HG02763 (cell line): Measurements from ENCODE around the gene PHF3.

Experiments
- ATAC-seq: cut with Tn5 transposase; IDR thresholded peaks from one replicate; pipeline ENCODE4 v1.9.1; 2021; ENCODE audit warnings: mild to moderate bottlenecking, moderate library complexity; ENCODE audit not compliant: unreplicated experiment

Gene PHF3

DNA sequence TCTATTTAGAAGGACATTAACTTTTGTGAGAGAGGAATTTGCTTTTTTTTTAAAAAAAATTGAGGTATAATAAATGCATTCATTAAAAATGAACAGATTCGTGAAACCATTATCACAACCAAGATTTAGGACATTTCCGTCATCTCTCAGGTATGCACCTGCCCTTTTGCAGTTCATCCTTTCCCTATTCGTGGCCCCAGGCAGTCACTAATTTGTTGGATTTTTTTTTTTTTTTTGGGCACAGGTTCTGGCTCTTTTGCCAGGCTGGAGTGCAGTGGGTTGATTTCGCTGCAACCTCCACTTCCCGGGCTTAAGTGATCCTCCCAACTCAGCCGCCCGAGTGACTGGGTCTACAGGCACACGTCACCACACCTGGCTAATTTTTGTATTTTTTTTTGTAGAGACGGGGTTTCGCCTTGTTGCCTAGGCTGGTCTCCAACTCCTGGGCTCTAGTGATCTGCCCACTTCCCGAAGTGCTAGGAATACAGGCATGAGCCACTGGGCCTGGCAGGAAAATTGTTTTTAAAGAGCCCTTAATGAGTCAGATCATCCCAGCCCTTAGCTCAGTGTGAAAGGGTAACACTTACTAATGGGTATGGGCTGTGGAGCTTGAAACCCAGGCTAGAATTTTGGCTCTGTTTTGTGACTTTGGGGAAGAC is 9.2 kb downstream of the PHF3 start:
- no peak for ATAC-seq

DNA sequence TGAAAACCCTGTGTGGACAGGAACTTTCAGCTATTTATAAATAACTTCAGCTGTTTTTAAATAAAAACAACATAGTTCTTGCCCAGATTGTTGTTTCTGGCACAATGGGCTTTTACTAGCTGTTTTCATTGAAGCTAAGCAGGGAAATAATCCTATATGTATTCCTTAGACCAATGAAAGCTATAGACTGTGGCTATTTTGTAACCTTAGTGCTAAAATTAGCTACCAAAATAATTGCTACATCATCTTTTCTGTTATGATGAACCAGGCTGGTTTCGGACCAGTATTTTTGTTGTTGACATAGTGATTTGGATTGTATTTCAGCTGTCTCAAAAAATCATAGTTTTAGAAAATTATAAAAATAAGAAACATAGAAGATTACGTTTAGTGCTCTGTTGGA is 13.7 kb downstream of the PHF3 start:
- no peak for ATAC-seq

DNA sequence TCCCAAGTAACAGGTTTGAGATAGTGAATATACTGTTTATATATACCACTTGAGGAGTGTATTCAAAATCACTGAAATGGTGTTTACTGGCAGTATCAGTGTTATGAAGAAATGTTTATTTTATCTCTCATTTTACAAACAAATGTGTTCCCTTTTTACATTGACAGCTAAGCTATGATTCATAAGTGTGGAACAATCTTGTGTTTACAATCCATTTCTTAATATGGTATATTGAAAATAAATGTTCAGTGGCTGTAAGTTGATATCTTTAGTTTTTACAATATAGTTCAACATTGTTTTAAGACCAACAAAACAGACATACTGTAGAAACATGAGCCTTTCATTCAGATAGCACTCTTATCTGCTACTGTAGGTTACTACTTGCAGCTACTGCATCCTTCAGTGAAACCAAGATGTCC is 14.3 kb downstream of the PHF3 start:
- no peak for ATAC-seq

DNA sequence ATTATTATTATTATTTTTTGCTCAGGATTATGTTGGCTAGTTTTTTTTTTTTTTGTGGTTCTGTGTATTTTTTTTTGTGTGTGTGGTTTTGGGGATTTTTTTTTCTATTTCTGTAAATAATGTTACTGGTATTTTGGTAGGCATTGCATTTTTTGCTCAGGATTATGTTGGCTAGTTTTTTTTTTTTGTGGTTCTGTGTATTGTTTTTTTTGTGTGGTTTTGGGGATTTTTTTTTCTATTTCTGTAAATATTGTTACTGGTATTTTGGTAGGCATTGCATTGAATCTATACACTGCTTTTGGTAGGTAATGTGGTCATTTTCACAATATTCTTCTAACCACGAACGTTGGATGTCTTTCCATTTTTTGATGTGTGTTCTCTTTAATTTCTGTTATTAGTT is 17.4 kb downstream of the PHF3 start:
- ATAC-seq = no peak

DNA sequence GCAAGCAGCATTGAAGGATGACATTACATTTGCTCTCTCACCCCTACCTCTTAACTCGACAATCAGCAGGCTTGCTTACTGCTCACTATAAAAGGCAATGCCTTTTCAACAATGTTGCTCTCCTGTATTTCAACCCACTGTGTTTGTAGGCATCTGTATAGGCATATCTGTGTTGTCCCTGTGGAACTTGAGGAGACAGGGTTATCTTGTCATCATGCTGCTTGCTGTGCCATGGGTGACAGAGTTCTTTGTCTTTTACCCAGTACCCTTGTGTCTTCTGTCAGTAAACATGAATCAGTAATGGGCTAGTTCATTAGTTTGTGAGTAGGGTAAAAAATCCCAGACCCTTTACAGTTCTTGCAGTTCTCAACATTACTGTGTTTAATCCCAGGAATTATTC is 25.2 kb downstream of the PHF3 start:
- ATAC-seq = no peak

DNA sequence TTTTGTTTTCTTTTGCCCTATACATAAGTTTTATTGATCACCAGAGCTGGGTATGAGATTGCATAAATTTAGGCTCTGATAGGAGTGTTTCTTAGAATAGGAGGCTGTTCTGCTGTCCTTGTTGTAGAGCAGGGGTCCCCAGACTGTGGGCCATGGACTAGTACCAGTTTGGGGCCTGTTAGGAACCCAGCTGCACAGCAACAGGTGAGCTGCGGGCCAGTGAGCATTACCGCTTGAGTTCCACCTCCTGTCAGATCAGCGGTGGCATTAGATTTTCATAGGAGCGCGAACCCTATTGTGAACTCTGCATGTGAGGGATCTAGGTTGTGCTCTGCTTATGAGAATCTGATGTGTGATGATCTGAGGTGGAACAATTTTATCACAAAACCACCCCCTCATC is 26.2 kb downstream of the PHF3 start:
- no peak for ATAC-seq

DNA sequence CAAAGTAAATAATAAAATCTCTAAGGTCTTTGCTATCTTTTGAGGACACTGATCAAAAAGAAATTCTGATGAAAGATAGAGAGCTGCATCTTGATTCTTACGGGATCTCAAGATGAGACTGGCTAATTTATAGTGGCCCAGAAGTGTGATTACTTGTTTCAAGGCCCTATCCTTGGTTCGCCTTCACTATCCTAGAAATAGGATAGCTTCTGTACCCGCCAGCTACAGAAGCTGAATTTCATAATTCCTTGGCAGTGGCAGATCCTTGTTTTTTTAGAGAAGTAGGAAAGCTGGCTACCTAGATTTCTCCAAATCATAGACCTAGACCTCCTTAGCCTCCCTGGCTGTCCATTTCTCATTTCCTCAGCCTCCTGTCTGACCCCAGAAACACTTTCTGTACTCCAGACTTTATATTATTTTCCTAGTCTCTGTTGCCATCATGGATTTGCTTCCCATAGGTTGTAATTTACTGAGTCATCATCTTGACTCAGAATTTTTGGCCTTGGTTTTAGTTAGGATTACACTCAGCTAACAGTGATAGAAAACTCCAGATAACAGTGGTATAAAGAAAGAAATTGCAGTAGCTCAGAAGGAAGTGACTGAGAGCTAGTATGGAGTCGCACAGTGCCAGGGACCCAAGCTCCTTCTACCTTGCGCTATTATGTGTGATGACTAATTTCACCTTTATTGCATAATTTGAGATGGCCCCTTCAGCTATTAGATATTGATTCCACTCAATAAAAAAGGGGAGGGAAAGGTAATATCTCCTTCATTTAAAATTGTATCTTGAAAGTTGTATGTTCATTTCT is 27.7 kb downstream of the PHF3 start:
- ATAC-seq = no peak

DNA sequence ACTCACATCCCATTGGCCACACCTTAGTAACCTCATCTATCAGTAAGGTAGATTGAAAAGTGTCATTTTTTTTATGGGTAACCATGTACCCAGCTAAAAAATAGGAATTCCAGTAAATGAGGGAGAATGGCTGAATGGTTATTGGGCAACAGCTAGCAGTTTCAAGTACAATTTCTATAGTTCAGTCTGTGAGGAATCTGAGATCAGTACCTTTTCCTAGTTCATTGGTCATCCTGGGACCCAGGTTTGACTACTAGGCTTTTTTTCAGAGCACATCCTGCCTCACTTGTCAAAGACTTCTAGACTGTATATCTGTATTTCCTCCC is 28.3 kb downstream of the PHF3 start:
- ATAC-seq = no peak

DNA sequence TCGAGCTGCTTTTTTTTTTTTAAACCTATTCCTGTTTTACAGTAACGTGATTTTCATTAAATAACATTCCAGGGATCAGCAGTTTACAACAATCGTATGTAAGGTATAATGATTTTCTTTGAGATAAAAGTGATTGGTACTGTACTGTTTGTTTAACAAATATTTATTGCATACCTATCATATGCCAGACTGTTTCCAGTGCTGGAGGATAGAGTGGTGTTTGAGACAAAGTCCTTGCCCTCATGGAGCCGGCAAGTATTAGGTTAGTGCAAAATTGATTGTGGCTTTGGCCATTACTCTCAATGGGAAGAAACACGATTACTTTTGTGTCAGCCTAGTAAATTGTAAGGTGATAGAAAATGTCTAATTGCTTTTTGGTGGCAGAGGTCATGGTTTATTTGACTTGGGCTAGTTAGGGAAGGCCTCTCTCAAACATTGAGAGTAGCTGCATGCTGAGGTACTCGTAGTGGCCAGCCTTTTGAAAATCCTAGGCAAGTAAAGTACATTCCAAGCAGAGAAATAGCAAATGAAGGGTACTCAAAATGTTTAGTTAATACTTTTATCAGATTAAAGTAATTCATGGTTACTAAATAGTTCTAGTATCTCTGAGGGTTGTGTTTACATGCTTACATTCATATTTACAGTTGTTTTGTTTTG is 35.6 kb downstream of the PHF3 start:
- ATAC-seq = no peak

DNA sequence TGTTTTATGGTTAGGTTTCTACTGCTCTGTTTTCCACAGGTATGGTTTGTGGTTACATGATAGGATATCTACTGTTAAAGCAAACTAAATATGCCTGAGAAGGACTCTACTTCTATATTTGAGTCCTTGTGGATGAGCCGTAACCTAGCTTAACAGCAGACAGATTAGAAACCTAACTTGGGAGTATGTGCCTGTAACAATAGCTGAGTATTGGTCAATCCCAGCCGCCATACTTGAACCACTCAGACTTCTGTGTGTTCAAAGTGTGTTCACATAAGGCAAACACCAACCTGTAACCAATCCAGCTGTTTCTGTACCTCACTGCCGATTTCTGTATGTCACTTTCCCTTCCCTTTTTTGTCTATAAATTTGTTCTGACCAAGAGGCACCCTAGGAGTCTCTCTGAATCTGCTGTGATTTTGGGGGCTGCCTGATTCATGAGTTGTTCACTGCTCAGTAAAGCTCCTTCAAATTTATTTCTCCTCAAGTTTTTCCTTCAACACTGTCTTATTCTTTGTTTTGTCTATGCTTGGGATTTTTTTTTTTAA is 37.1 kb downstream of the PHF3 start:
- no peak for ATAC-seq

DNA sequence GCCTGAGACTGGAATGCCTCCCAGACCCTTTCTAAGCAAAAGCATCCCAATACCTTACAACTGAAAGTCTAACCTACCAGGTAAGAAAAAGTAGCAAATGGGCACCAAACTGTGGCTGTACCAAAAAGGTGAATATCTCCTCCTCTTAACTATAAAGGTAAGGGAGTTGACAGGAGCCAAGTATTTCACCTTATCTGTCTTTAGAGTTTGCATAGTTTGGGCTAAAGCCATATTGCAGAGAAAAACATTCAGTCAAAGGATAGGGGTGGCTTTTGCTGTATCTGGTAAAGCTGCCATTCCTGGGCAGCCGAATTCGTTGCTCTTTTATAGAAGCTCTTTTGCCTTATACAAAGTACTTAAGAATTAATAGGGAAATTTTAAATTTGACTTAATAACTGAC is 38.1 kb downstream of the PHF3 start:
- no peak for ATAC-seq

DNA sequence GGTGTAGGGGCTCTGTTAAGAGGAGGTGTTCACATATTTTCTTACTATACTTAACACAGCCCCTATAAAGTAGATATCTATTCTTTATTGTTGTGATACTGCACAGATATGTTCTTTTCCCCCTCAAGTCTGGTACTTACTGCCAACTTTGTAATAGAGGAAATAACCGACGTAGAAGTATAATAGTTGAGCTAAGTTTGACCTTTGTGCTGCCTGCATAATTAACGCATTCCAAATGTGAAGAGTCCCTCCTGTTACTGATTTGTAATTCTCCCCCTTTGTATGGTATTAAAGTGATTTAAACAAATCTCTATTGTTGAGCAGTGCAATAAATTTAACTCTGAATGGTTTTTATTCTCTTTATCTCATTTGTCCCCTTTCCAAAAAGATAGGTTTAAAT is 39.0 kb downstream of the PHF3 start:
- ATAC-seq = no peak

DNA sequence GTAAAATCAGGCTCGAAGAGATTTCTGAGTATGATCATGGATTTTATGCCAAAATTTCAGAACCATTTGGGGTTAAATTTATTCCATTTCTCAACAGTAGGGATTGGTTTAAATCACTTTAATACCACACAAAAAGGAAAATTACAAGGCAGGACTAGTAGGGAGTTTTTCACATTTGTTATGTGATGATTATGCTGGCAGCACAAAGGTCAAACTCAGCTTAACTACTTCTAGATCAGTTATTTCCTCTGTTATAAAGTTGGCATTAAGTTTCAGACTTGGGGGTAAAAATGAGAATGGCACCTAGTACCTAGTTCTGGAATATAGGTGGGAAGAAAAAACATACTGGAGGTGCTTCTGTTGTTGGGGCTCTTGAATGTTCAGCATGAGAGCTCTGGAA is 39.5 kb downstream of the PHF3 start:
- ATAC-seq = no peak

DNA sequence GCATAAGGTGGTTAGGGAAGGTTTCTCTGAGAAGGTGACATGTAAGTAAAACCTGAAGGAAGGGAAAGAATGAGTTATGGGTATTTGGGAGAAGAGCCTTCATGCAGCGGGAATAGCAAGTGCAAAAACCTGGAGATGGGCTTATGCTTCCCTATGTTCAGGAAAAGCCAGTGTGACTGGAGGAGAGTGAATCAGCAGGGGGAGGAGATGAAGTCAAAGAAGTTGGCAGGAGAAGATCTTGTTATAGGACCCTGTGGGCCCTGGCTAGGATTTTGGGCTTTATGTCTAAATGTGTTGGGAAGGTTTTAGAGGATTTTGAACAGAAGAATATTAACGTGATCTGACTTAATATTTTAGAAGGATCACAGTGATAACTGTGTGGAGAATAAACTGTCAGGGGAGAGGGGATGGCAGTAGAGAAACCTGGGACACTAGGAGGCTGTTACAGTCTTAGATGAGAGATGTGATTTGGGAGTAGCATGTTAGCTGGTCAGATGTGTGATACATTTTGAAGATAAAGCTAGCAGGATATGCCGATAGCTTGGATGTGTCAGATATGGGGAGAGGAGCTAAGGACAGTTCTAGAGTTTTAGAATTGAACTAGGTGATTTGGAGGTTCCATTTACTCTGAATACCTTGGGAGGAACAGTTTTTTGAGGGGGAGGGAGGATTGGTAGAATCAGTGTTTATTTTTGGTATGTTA is 41.0 kb downstream of the PHF3 start:
- no peak for ATAC-seq

DNA sequence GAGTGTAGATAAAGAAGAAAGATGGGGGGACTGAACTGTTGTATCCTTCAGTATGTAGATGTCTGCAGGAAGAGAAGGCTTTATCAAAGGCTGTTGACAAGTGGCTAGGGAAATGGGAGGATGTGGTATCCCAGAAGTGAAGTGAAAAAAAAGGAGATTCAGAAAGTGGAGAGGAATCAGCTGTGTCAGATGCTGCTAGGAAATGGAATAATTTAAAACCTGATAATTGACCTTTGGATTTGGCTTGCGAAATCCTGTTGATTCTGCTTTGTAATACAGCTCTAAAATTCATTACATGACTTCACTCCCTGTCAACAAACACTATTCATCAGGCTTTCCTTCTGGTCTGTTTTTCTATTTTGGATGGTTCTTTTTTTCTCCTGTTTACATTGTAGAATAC is 41.7 kb downstream of the PHF3 start:
- ATAC-seq = no peak

DNA sequence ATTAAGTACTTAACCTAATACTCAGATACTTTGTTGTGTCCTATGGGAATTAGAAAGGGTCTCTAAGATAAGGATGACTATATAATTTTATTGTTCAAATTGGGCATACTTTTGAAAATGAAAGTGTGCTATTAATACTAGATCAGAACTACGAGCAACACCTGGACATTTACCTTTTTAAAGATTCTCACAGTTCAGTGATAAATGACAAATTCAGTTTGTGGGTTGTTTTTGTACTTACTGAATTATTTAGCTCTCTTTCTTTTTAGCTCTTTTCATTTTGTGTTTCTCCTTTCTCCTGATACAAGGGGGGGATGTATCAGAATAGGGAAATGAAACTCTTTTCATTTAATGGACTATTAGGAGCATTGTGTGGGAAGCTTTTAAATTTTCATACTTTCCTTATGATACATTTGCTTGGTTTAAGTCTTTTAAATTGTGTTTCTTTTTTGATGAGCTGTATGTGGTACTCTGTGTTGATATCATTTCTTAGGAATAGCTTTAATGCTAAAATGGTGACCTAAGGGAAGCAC is 47.5 kb downstream of the PHF3 start:
- no peak for ATAC-seq

DNA sequence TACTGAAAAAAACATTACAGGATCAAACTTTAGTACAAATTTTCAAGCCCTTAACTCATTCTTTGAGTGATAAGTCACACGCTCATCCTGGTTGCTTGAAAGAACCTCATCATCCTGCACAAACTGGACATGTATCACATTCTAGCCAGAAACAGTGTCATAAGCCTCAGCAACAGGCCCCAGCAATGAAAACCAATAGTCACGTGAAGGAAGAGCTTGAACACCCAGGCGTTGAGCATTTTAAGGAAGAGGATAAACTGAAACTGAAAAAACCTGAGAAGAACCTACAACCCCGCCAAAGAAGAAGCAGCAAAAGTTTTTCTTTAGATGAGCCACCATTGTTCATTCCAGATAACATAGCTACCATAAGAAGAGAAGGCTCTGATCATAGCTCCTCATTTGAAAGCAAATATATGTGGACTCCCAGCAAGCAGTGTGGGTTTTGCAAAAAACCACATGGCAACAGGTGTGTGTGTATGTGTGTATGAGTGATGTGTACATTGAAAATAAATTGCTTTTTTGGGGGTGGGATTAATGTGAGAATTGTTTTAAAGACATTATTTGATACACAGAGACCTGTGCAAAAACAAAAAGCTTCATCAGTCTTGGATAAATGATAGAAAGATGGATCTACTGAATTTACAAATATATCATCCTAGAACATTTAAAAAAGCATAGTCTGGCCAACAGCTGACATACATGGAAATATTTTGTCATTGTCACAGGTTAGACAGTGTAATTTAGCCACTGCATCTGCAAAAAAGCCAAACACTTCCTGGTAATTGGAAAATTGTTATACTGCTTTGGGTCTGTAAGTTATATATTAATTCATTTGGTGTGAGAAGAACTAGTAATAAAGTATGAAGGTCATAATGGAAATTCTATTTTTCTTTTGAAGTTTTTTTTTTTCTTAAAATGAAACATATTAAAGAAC is 50.1 kb downstream of the PHF3 start:
- peak; percentile 90 for ATAC-seq

DNA sequence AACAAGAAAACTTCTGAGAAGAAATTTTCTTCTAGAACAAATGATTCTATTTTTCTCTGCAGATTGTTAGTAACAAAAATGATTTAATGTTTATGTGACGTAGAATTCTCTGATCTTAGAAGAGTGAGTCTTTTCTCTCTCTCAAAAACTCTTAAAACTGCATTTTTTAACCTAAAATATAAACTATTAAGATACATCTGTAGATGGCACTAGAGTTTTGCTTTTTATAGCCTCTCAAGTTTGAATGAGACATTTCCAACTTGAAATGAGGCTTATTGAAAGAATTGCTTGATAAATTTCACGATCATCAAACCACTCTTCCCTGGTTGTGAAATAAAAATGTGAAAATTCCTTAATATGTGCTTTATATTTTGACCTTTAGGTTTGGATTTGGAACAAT is 53.8 kb downstream of the PHF3 start:
- ATAC-seq = no peak

DNA sequence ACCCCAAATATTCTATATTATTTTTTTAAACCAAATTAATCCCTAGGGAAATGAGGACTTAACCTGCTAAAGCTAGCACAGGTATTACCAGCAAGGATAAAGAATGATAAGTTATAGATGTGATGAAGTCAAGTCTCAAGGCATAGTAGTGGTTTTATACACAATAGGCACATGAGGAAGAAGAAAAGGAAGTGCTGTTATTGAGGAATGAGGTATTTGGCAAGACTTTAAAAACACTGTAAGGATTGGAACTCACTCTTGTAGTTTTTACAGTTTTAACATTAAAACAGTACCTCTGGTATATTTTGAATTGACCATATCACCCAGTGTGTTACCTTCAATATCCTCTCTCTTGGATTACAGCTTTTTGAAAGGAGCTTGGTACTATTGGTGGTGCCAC is 54.6 kb downstream of the PHF3 start:
- ATAC-seq = no peak

DNA sequence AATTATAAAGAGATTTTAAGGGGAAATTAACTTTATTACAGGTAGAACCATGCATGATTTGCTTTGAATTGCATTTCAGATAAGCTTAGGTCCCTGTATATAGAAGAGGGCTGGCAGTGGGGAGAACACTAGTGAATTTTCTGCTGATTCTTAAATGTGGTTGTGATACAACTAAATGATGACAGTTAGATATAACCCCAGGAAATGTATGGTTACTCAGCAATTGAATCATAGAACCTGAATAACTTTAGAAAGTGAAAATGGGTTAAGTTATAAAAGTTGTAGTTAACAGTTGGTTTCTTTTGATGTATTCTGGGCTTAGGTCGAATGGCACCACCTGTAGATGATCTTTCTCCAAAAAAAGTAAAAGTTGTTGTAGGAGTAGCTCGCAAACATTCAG is 70.1 kb downstream of the PHF3 start:
- no peak for ATAC-seq
